Stomach (tissue), 4 donors: ENCODE measurements around the gene ANXA2R.
A peak's percentile ranks its signal among the peaks of the same experiment; 100 is the strongest.

ENCODE experiments used
- CTCF ChIP-seq, 7 experiments: fragments of 450-650 bp in 4 of 7; fragments of 200-600 bp in 3 of 7; sonication (generic) in 3 of 7; IDR thresholded peaks; one replicate each; pipeline ENCODE4 v1.5.1; 2016 to 2019; ENCODE audit warnings: antibody characterized with exemption in 7 of 7, control low read depth in 2 of 7, mild to moderate bottlenecking in 1 of 7
- POLR2A ChIP-seq, 4 donors: fragments of 450-650 bp; IDR thresholded peaks; one replicate each; pipeline ENCODE4 v1.6.1; 2016; ENCODE audit warnings: antibody characterized with exemption in 4 of 4, control low read depth in 2 of 4, mild to moderate bottlenecking in 1 of 4, moderate library complexity in 1 of 4
- POLR2AphosphoS5 ChIP-seq, 3 donors: sonication (generic); formaldehyde crosslinking; IDR thresholded peaks; one replicate each; pipeline ENCODE4 v1.6.1; 2016; ENCODE audit warnings: antibody characterized with exemption in 3 of 3

GRCh38 chr5:43065948-43066798, 26.1 kb upstream of the ANXA2R start:
- TF ChIP-seq CTCF (IDR thresholded peaks at IDR 0.05) (no peak), POLR2A (IDR thresholded peaks at IDR 0.05) (no peak), POLR2AphosphoS5 (IDR thresholded peaks at IDR 0.05) (peak in 2 of 3 donors; percentile 4 to 39)
